GM19438 (cell line): ENCODE data around the gene HDGFL1.

Experiments used
- ATAC-seq: cut with Tn5 transposase; IDR thresholded peaks from one replicate; pipeline ENCODE4 v1.9.1; 2021; ENCODE audit warnings: low read depth; ENCODE audit not compliant: unreplicated experiment

HDGFL1 gene

DNA sequence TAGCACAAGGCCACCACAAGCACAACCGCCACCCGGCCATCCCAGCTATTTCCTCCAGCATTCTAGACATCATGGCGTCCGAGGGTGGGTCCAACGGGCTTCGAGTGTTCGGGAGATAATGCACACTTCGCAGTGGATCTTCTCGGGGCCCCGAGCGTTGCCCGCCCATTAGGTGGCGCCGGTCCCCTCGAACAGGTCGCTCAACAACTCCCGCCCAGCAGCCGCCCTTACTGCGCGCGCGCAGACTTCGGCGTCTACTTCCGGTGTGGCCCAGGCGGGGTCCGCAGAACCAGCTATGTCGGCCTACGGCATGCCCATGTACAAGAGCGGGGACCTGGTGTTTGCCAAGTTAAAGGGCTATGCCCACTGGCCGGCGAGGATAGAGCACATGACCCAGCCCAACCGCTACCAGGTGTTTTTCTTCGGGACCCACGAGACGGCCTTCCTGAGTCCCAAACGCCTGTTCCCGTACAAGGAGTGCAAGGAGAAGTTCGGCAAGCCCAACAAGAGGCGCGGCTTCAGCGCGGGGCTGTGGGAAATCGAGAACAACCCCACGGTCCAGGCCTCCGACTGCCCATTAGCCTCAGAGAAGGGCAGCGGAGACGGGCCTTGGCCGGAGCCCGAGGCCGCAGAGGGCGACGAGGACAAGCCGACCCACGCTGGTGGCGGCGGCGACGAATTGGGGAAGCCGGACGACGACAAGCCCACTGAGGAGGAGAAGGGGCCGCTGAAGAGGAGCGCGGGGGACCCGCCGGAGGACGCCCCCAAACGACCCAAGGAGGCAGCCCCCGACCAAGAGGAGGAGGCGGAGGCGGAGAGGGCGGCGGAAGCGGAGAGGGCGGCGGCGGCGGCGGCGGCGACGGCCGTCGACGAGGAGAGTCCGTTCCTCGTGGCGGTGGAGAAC, at the start of gene HDGFL1:
Gene HDGFL1 (plus strand): TSS at position 286 of the 904 bp plus-strand sequence. CDS start 10 bp downstream, at position 296.
- no peak for ATAC-seq

- no peak for ATAC-seq
These were observed 48.3 kb upstream of the HDGFL1 start for GRCh38 chr6:22521035-22521434.

DNA sequence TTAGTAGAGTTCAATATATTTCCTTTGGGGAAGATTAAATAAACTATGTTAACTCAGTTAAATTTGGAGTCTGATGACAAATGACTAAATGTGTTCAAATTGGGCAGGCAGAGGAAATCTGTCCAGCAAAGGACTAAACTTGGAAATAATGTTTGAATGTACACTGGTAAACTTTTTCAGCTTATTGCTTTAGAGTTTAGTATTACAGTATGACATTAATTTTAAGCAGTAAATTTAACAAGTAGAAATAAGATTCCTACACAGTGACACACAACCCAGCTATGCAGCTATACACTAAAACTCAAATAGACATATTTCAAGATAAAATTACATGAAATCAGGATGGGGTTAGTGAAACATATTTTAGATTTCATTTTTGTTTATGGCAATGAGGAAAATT, 42.6 kb upstream of the HDGFL1 start:
- no peak for ATAC-seq

DNA sequence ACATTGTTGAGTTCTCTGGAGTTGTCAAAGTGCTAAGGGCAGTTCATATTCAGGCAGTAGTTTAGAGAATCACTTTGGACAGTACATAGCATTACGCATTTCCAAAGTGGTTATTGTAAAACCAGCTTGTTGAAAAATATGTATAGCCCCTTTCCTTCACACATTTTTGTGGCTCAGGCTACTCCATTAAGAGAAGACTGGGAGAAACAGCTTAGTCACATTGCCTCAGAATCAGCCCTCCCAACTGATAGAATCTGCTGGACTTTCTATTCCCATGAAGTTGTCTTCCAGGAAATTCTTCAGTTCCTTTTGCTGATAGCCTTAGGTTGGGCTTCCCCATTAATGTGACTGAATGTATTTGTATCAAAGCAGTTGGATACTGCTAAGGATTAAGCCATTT, 39.5 kb upstream of the HDGFL1 start:
- ATAC-seq: no peak

DNA sequence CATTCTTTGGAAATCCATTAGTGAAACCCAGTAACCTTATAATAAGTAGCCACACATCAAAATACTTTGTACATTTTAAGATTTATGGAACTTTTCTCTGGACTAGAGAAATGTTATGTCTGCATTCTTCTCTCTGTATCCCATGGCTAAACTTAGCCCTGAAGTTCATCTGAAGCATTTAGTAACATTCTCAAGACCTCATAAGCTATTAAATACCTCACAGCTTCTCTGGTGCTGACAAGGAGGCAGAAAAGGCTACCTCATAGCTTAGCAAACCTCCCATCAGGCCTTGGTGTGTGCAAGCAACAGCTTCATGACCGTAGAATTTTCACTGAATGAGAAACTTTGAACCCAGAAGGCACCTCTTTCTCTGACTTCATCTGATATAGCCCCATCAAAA, 38.9 kb upstream of the HDGFL1 start:
- no peak for ATAC-seq

- no peak for ATAC-seq
These were observed 33.2 kb upstream of the HDGFL1 start for GRCh38 chr6:22536122-22536521.

DNA sequence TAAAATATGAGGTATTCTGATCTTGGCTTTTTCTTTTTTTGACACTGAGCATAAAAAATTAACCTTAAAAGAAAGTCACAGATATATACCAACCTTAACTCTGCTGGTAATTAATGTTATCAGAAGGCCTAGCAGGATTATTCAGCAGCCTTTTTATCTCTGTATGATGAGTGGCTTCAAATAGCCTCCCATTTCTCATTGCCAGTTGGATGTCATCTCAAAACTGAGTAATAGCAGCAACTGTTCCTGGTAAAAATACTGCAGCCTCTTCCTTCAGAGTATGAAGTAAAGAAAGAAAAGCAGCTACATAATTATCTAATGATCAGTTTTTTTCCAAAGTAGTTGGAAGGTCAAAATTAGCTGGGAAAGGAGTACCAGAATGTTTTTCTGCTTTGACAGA, 24.9 kb upstream of the HDGFL1 start:
- no peak for ATAC-seq

- ATAC-seq: no peak
These were observed 24.3 kb upstream of the HDGFL1 start for GRCh38 chr6:22545051-22545450.

DNA sequence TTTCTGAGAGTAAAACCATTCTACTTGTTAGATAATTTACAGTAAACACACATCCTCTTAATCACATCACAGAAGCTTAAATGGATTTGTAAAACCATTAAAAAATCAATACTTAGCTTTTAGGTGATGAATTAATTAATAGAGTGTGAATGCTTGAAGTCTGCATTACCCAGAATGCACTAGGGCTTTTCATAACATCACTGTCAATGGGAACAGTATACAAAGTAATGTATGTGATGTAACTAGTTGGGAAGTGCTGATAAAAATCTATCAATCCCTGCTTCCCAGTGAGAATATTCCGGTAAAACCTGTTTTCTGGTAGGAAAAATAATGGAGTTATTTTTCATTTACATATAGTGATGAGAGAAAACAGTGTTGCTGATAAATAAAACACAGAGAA, 23.1 kb upstream of the HDGFL1 start:
- no peak for ATAC-seq

GRCh38 chr6:22550971-22551670, 18.2 kb upstream of the HDGFL1 start:
- no peak for ATAC-seq

DNA sequence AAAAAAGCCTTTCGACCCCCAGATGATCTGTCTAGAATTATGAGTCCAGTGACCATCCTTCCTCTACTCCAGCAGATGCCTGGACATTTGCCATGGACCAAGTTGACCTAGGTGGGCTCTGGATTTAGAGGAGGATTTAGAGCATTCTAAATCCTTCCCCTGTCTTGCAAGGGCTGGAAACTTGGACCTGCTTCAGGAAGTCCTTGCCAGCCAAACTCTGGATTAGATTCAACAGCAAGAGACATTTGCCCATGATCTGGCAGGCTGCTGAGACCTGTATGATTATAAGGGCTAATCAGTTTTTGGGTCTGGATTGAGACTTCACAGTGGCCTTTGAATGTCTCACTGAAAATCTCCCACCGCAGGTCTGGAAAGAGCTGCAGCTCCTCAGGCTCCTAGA, 13.1 kb upstream of the HDGFL1 start:
- no peak for ATAC-seq

- ATAC-seq: no peak
These were observed 12.4 kb upstream of the HDGFL1 start for GRCh38 chr6:22557007-22557406.

DNA sequence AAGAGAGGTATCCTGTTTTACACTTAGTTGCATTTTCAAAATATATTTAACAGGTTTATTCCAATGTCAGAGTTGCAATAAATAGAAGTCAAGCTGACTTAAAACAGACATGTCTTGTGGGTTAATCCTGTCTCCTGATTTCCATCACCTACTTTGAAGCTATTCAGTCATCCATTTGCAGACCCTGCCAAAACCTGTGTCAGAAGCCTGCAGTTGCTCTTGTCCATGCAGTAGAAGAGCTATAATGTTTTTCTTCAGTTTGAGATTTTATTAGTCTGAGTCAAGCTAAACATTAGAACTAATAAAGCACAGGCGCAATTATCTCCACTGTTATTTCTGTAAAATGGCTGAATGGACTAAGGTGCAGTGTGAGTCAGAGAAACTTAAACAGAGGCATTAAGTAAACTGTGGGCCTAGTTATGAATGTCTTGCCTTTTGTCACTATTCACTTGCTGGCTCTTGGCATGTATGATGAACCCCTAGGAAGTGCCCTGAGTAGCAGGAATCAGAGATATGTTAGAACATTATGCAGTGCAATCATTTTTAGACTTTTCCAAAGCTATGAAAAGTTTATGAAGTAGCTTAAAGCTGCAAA, 11.0 kb upstream of the HDGFL1 start:
- ATAC-seq: no peak

- no peak for ATAC-seq
These were observed 512 bp upstream of the HDGFL1 start for GRCh38 chr6:22568854-22569253.

DNA sequence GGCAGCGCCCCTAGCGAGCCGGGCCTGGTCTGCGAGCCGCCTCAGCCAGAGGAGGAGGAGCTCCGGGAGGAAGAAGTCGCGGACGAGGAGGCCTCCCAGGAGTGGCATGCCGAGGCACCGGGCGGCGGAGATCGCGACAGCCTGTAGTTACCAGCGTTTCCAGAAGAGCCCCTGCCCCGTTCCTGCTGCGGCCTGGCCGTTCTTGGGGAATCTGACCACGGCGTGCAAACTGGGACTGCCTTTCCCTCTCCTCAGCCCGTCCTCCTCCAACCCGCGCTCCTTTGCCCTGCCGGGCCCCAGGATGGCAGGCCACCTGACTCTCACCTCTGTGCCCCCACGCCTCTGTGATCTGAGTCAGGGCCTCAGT, 802 bp downstream of the HDGFL1 start:
- ATAC-seq: no peak

- ATAC-seq: no peak
These were observed 5.8 kb downstream of the HDGFL1 start for GRCh38 chr6:22575190-22575589.

DNA sequence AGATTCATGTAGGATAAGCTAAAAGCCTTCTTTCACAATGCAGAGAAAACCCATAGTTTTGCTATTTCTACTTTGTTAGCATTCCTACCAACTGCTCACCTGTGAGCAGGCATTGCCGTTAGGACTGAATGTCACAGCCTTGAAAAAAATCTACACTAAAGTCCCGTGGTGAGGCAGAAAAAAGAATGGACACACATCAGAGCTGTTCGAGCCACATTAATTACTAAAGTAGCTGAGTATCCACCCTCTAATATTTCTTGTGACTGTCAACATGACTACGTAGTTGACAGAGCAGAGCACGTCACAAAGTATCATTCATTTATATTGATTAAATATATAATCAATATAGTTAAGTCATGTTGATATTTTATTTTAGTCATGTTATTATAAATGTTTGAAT, 10.1 kb downstream of the HDGFL1 start:
- no peak for ATAC-seq

GRCh38 chr6:22580337-22580736, 11.0 kb downstream of the HDGFL1 start:
- no peak for ATAC-seq

- no peak for ATAC-seq
These were observed 13.2 kb downstream of the HDGFL1 start for GRCh38 chr6:22582417-22583205.

DNA sequence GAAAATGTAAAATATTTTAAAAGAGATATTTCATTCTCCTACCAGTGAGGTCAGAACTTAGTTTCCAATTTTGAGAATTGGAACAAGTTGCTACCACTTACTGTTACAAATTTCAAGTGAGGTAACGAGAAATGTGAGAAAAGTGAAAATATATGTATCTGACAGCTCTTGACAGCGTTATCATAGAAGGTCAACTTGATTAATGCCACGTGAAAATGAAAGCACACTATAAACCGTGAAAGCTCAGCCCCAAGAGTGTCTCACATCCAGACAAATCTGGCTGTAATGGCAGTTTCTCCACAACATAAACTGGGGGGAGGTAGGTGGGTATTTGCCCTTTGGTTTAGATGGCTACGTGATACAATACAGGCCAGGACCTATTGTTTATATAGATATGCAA, 13.9 kb downstream of the HDGFL1 start:
- ATAC-seq: no peak

DNA sequence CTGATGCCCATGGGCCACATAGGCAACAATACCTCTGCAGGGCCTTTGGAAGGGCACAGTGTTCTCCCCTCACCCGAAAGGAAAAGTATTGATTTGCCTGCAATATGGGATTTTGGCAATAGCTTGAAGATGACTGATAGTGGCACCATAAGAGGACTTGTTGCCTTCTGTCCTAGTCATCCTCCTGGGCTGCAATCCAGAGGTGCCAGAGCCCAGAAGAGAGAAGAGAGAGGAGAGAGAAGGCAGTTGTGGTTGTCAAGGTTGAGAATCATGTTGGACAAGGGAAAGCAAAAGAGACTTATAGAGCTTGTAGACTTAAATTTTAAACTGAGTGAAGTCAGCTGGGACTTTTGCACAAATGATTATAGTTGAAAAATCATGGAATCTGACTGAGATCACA, 14.6 kb downstream of the HDGFL1 start:
- ATAC-seq: no peak
